GM04504 (cell line): ENCODE measurements around the gene CLRN3.

ENCODE experiments used
- DNase-seq: peaks from one replicate; pipeline ENCODE4 v3.0.0-alpha.2; 2012; ENCODE audit warnings: low read depth

The CLRN3 gene

GRCh38 chr10:127919418-127920271 lies 26.9 kb upstream of the CLRN3 start:
- DNase-seq, result peak; percentile 79

GRCh38 chr10:127918572-127918971 lies 25.8 kb upstream of the CLRN3 start:
- no peak for DNase-seq

- DNase-seq, result no peak
Observed at GRCh38 chr10:127916826-127917225, 24.1 kb upstream of the CLRN3 start.

- no peak for DNase-seq
Observed at GRCh38 chr10:127915324-127915723, 22.6 kb upstream of the CLRN3 start.

- DNase-seq, result no peak
Observed at GRCh38 chr10:127913368-127913759, 20.6 kb upstream of the CLRN3 start.

GRCh38 chr10:127912607-127913367 lies 20.0 kb upstream of the CLRN3 start:
- DNase-seq, result no peak

- DNase-seq, result no peak
Observed at GRCh38 chr10:127911867-127912257, 19.1 kb upstream of the CLRN3 start.

GRCh38 chr10:127911218-127911866 lies 18.6 kb upstream of the CLRN3 start:
- DNase-seq, result no peak

GRCh38 chr10:127910464-127910770 lies 17.7 kb upstream of the CLRN3 start:
- no peak for DNase-seq

GRCh38 chr10:127909716-127910463 lies 17.1 kb upstream of the CLRN3 start:
- no peak for DNase-seq

- DNase-seq, result no peak
Observed at GRCh38 chr10:127908959-127909267, 16.2 kb upstream of the CLRN3 start.

GRCh38 chr10:127908106-127908958 lies 15.6 kb upstream of the CLRN3 start:
- peak; percentile 52 for DNase-seq

GRCh38 chr10:127907411-127908105 lies 14.8 kb upstream of the CLRN3 start:
- DNase-seq, result peak; percentile 50

- DNase-seq, result peak; percentile 28
Observed at GRCh38 chr10:127906548-127907377, 14.0 kb upstream of the CLRN3 start, which contains the start of gene PTPRE. PTPRE (plus strand) TSS chr10:127907103; CDS start chr10:128040882, 133,779 bp downstream.

- no peak for DNase-seq
Observed at GRCh38 chr10:127905848-127906261, 13.1 kb upstream of the CLRN3 start.

GRCh38 chr10:127905001-127905847 lies 12.5 kb upstream of the CLRN3 start:
- DNase-seq, result no peak

- no peak for DNase-seq
Observed at GRCh38 chr10:127904311-127905000, 11.7 kb upstream of the CLRN3 start.

GRCh38 chr10:127903789-127904188 lies 11.0 kb upstream of the CLRN3 start:
- DNase-seq, result no peak
